K562 (cell line): ENCODE measurements around the gene DCAF4L1. TPM values are rescaled to one million over a fixed set of nuclear protein-coding genes. Genes with fewer than 3 reads are reported as not detected.

Source experiments
- ATAC-seq: fragments of 200-7000 bp; cut with Tn5 transposase; 3 replicates; pipeline ENCODE4 v1.9.1; 2020; ENCODE audit warnings: moderate library complexity
- BruUV-seq: library from RNA; stranded (reverse); fragments of 400-500 nt; replicated peaks from 2 replicates; lab custom pipeline; 2021; lab: Mats Ljungman, UMichigan
- CTCF ChIA-PET: fragments of 300-600 bp; formaldehyde crosslinking; extraction: SDS; loops from one replicate; lab custom pipeline; 2021; ENCODE audit warnings: low intra/inter-chr PET ratio; lab: Yijun Ruan, JAX
- POLR2A ChIA-PET: fragments of 300-600, 350-650 bp; sonication (Branson Sonifier 250); formaldehyde crosslinking; extraction: SDS; loops from one replicate; lab custom pipeline; 2021; ENCODE audit warnings: antibody characterized with exemption, inconsistent platforms; lab: Yijun Ruan, JAX
- DNase-seq, 4 experiments: peaks; one replicate each; pipeline versions ENCODE4 v3.0.0 to v3.0.0-alpha.2; 2011 to 2018; ENCODE audit warnings: low spot score in 3 of 4, mixed read lengths in 3 of 4; ENCODE audit errors: extremely low read depth in 1 of 4
- FAIRE-seq: peaks from 2 replicates; lab custom pipeline; 2011; peaks lifted over from hg19 to GRCh38; lab: Jason Lieb, UNC
- H2AFZ ChIP-seq: 2 replicates; pipeline ENCODE4 v1.6.0; 2011; ENCODE audit warnings: low read depth, low read length, control low read depth, inconsistent platforms
- H3K27ac ChIP-seq: fragments of 200-600 bp; 3 replicates; pipeline ENCODE4 v1.8.0; 2011; ENCODE audit warnings: low read depth, mild to moderate bottlenecking, control low read depth, inconsistent platforms, low read length, moderate library complexity, mixed read lengths; ENCODE audit errors: extremely low read depth
- H3K27me3 ChIP-seq, 2 experiments: fragments of 300-600 bp in 1 of 2; 2 replicates in 1 of 2; 3 replicates in 1 of 2; pipeline versions ENCODE4 v1.6.0 to v1.8.0; 2011; ENCODE audit warnings: inconsistent platforms in 2 of 2, low read length in 2 of 2, mild to moderate bottlenecking in 1 of 2, mixed read lengths in 1 of 2, moderate library complexity in 1 of 2; ENCODE audit not compliant: control insufficient read depth in 2 of 2, insufficient read depth in 2 of 2
- H3K36me3 ChIP-seq: fragments of 300-600 bp; 3 replicates; pipeline ENCODE4 v1.8.0; 2011; ENCODE audit warnings: mild to moderate bottlenecking, low read length, inconsistent platforms; ENCODE audit not compliant: control insufficient read depth, insufficient read depth
- H3K4me1 ChIP-seq, 2 experiments: fragments of 200-600 bp in 1 of 2; replicated peaks in 1 of 2; 2 replicates in 1 of 2; 3 replicates in 1 of 2; pipeline versions ENCODE4 v1.5.1 to v1.8.0; 2011; ENCODE audit warnings: inconsistent platforms in 2 of 2, low read length in 2 of 2, mild to moderate bottlenecking in 1 of 2, mixed read lengths in 1 of 2, moderate library complexity in 1 of 2; ENCODE audit not compliant: control insufficient read depth in 2 of 2, insufficient read depth in 2 of 2
- H3K4me2 ChIP-seq: 2 replicates; pipeline ENCODE4 v1.6.1; 2011; ENCODE audit warnings: low read length, control low read depth, inconsistent platforms, mixed read lengths; ENCODE audit not compliant: insufficient read depth
- H3K4me3 ChIP-seq: fragments of 200-600 bp; sonication (generic), shearing (Covaris generic); 2 replicates; pipeline ENCODE4 v1.5.1; 2016; ENCODE audit warnings: control low read depth, inconsistent platforms
- H3K79me2 ChIP-seq: fragments of 200-600 bp; 3 replicates; pipeline ENCODE4 v1.8.0; 2011; ENCODE audit warnings: low read length, inconsistent platforms; ENCODE audit not compliant: control insufficient read depth, insufficient read depth
- H3K9ac ChIP-seq, 2 experiments: 2 replicates each; pipeline versions ENCODE4 v1.6.0 to v1.6.1; 2011; ENCODE audit warnings: low read depth in 2 of 2, low read length in 2 of 2, control low read depth in 1 of 2, inconsistent platforms in 1 of 2, mild to moderate bottlenecking in 1 of 2, mixed read lengths in 1 of 2; ENCODE audit not compliant: insufficient read depth in 1 of 2
- H3K9me1 ChIP-seq: one replicate; pipeline ENCODE4 v1.6.0; 2011; ENCODE audit warnings: inconsistent platforms, mild to moderate bottlenecking, low read length, moderate library complexity; ENCODE audit not compliant: control insufficient read depth, insufficient read depth
- H3K9me3 ChIP-seq: replicated peaks from 2 replicates; pipeline ENCODE4 v1.5.1; 2011; ENCODE audit warnings: low read depth, low read length, inconsistent platforms; ENCODE audit not compliant: control insufficient read depth, insufficient read depth
- H4K20me1 ChIP-seq: replicated peaks from 2 replicates; pipeline ENCODE4 v1.6.1; 2011; ENCODE audit warnings: low read length, inconsistent platforms, mixed read lengths; ENCODE audit not compliant: control insufficient read depth, insufficient read depth
- ARID1B ChIP-seq: fragments of 450-650 bp; IDR thresholded peaks from 2 replicates; pipeline ENCODE4 v1.6.1; 2016; ENCODE audit warnings: antibody characterized with exemption, mild to moderate bottlenecking, inconsistent platforms
- EP400 ChIP-seq: fragments of 450-650 bp; IDR thresholded peaks from 2 replicates; pipeline ENCODE4 v1.6.1; 2017; ENCODE audit warnings: antibody characterized with exemption, mild to moderate bottlenecking, moderate library complexity
- FOXP1 ChIP-seq: sonication (generic); formaldehyde crosslinking; IDR thresholded peaks from 2 replicates; pipeline ENCODE4 v1.8.0; 2022; ENCODE audit warnings: mild to moderate bottlenecking, missing genetic modification reagents
- HDAC1 ChIP-seq, 2 experiments: fragments of 450-650 bp; IDR thresholded peaks; 2 replicates each; pipeline ENCODE4 v1.6.1; 2016 to 2017; ENCODE audit warnings: inconsistent platforms in 1 of 2, mild to moderate bottlenecking in 1 of 2, moderate library complexity in 1 of 2
- MCM5 ChIP-seq: fragments of 450-650 bp; IDR thresholded peaks from 2 replicates; pipeline ENCODE4 v1.6.1; 2016; ENCODE audit warnings: low read depth
- RB1 ChIP-seq: fragments of 450-650 bp; IDR thresholded peaks from 2 replicates; pipeline ENCODE4 v1.6.1; 2017; ENCODE audit warnings: low read depth, mild to moderate bottlenecking
- SREBF1 ChIP-seq: fragments of 150-350 bp; IDR thresholded peaks from 2 replicates; pipeline ENCODE4 v1.6.1; 2014; ENCODE audit warnings: antibody characterized with exemption, low read depth, low read length, borderline replicate concordance
- ZNF584 ChIP-seq: fragments of 200-800 bp; sonication (Bioruptor generic); IDR thresholded peaks from 2 replicates; pipeline ENCODE4 v1.6.1; 2016; ENCODE audit warnings: low read depth, mild to moderate bottlenecking, missing genetic modification characterization, missing compliant biosample characterization
- ZNF589 ChIP-seq: fragments of 200-800 bp; sonication (Bioruptor generic); IDR thresholded peaks from 2 replicates; pipeline ENCODE4 v1.6.1; 2016; ENCODE audit warnings: low read depth, missing genetic modification characterization, missing compliant biosample characterization
- WGBS: fragments of 100-300 bp; shearing (Covaris generic); methylation state at CpG from one replicate; pipeline ENCODE4 v1.1.6; 2016; ENCODE audit warnings: low coverage, mixed read lengths; ENCODE audit not compliant: insufficient coverage; ENCODE audit errors: missing lambda C conversion rate; 5-methylcytosine and 5-hydroxymethylcytosine counted together
- in situ Hi-C: fragments of 300-500 bp; cut with MboI; formaldehyde crosslinking; loops from 4 replicates; pipeline ENCODE4 v1.15.0; 2018; ENCODE audit warnings: inconsistent platforms, mixed read lengths
- intact Hi-C: fragments of 100-400 bp; cut with micrococcal nuclease; formaldehyde crosslinking; loops from 2 replicates; pipeline ENCODE4 v1.14.2; 2022
- polyA plus RNA-seq, 8 experiments: library from polyadenylated mRNA; depleted of rRNA in 4 of 8; stranded (reverse) in 5 of 8; unstranded in 3 of 8; fragments of >200 nt; fragmentation: Nextera tagmentation in 2 of 8; fragmentation: Illumina TruSeq in 1 of 8; extraction: Ambion mirVana in 2 of 8; extraction: Trizol in 1 of 8; gene quantifications; 2 replicates each; pipeline versions ENCODE4 v1.2.1 to v1.2.3, GENCODE V29; 2011 to 2014; ENCODE audit warnings: inconsistent platforms in 1 of 8, missing spikeins in 1 of 8
- total RNA-seq, 7 experiments: library from RNA; depleted of rRNA in 6 of 7; stranded (reverse); fragments of >200 nt in 6 of 7; fragmentation: Illumina TruSeq in 2 of 7; extraction: Trizol in 2 of 7; gene quantifications; 2 replicates each; pipeline versions ENCODE4 v1.2.1 to v1.2.3, GENCODE V29; 2011 to 2021; ENCODE audit warnings: low replicate concordance in 1 of 7
- TF ChIP-seq, protein P1 (sequence below): fragments of 450-650 bp; IDR thresholded peaks from 2 replicates; pipeline ENCODE4 v1.6.1; 2017; ENCODE audit warnings: mild to moderate bottlenecking, moderate library complexity
- TF ChIP-seq, protein P2 (sequence below), 2 experiments: fragments of 250-450 bp in 1 of 2; fragments of 450-650 bp in 1 of 2; sonication (Bioruptor Pico) in 1 of 2; IDR thresholded peaks; 2 replicates each; pipeline versions ENCODE4 v1.6.1 to v1.8.0; 2016 to 2021; ENCODE audit warnings: mild to moderate bottlenecking in 2 of 2, moderate library complexity in 2 of 2, missing compliant biosample characterization in 1 of 2, missing genetic modification characterization in 1 of 2
- TF ChIP-seq, protein P3 (sequence below): fragments of 250-450 bp; sonication (Bioruptor Pico); IDR thresholded peaks from 2 replicates; pipeline ENCODE4 v1.5.0; 2022; ENCODE audit warnings: mild to moderate bottlenecking
- TF ChIP-seq, protein P4 (sequence below): sonication (generic); formaldehyde crosslinking; IDR thresholded peaks from 2 replicates; pipeline ENCODE4 v1.8.1; 2022; ENCODE audit warnings: missing genetic modification reagents
- TF ChIP-seq, protein P5 (sequence below), 2 experiments: fragments of 450-650 bp in 1 of 2; sonication (generic) in 1 of 2; formaldehyde crosslinking in 1 of 2; IDR thresholded peaks in 1 of 2; conservative IDR thresholded peaks in 1 of 2; 2 replicates each; pipeline versions ENCODE4 v1.6.1 to v1.8.1; 2016 to 2023; ENCODE audit warnings: mild to moderate bottlenecking in 2 of 2, moderate library complexity in 2 of 2, inconsistent platforms in 1 of 2, missing genetic modification reagents in 1 of 2

Gene DCAF4L1
- total and polyA plus RNA-seq, 9 of the 15 experiments (the other 6 are each of a cell fraction or from before 2014, with no cell fraction given) = 0.17 to 0.64 (median 0.36) TPM

DNA sequence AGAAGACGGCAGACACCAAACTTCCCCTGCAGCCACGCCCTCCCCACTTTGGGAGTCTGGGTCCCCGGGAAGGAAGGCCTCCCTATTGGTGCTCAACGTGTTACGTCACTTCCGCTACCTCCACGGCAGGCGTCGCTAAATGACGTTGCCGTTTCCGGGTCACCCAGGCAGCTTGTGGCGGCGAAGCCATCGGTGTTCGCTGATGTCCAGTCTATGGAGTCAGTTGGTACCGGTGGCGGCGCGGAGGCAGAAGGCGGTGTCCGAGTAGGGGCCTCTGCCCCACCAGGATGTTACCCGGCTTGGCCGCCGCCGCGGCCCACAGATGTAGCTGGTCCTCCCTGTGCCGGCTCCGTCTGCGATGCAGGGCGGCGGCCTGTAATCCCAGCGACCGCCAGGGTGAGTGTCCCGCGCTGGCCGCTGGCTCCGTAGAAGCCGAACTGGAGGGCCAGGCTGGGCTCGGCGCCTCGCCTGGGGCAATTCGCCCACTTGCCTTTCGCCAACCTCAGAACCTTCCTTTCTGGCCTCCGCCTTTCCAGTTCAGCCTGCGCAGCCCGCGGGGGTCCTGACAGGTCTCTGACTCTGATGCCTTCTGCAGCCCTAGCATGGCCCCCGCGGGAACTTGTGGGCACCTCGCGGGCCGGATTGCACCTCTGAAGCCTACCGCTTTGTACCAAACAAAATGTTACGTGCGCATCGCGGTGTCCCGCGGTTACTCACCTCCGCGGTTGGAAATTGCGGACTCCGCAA is 9.0 kb downstream of the DCAF4L1 start, which contains the start of gene SLC30A9:
Gene SLC30A9 (plus strand): TSS at position 166 of the 747 bp plus-strand sequence. CDS start 122 bp downstream, at position 288.
- ChIA-PET POLR2A (interaction anchor here (0.7 to 2.3 kb wide), 4 partner anchors 12 to 1555 kb away, joined by 3 to 5 read pairs (median 4); no protein-coding TSS in a partner anchor), CTCF (no interaction called here)
- H3K27me3 ChIP-seq = no peaks in the 10 kb centered on the region
- peaks cover 47% of the 10 kb centered on the region for H3K79me2 ChIP-seq
- H3K9ac ChIP-seq = peak within 1 kb of the TSS; percentile 89 to 99
- peaks cover 2% of the 10 kb centered on the region; the same call in 1 of the 3 replicates for H3K36me3 ChIP-seq
- ATAC-seq (peak; percentile 92), FAIRE-seq (peak; percentile 99), DNase-seq (peak; percentile 94 to 98 (median 96))
- in situ Hi-C loops = no loop called here
- H3K4me1 ChIP-seq = peaks cover 8 to 9% of the 10 kb centered on the region in 2 experiments; a peak in 4 of 5 replicates
- H3K27ac ChIP-seq = peak within 1 kb of the TSS; percentile 87
- H2AFZ ChIP-seq = peak within 1 kb of the TSS; percentile 97
- peaks cover 6% of the 10 kb centered on the region; the same call in 1 of the 2 replicates for H4K20me1 ChIP-seq
- peak within 1 kb of the TSS; percentile 95 for H3K4me2 ChIP-seq
- H3K9me1 ChIP-seq = no peaks in the 10 kb centered on the region
- peak within 1 kb of the TSS; percentile 92 for H3K4me3 ChIP-seq
- TSS peak; percentile 71 for BruUV-seq
- H3K9me3 ChIP-seq = no peaks in the 10 kb centered on the region
- 1% methylated on average over 55 of the region's 64 CpGs for WGBS
- intact Hi-C loops = loop anchor here (5.0 kb wide), 1 partner anchor 53 kb away; the partner anchor contains the start of gene TMEM33
- TF ChIP-seq, protein P1, sequence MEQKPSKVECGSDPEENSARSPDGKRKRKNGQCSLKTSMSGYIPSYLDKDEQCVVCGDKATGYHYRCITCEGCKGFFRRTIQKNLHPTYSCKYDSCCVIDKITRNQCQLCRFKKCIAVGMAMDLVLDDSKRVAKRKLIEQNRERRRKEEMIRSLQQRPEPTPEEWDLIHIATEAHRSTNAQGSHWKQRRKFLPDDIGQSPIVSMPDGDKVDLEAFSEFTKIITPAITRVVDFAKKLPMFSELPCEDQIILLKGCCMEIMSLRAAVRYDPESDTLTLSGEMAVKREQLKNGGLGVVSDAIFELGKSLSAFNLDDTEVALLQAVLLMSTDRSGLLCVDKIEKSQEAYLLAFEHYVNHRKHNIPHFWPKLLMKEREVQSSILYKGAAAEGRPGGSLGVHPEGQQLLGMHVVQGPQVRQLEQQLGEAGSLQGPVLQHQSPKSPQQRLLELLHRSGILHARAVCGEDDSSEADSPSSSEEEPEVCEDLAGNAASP = no peak
- TF ChIP-seq, protein P2, sequence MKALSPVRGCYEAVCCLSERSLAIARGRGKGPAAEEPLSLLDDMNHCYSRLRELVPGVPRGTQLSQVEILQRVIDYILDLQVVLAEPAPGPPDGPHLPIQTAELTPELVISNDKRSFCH (CRISPR knock-in tag; IDR thresholded peaks at IDR 0.05) = no peak
- TF ChIP-seq, protein P2 (tag; IDR thresholded peaks at IDR 0.05) = no peak
- peak; percentile 76; the same call in 1 of the 2 replicates for TF ChIP-seq RB1
- TF ChIP-seq, protein P3, sequence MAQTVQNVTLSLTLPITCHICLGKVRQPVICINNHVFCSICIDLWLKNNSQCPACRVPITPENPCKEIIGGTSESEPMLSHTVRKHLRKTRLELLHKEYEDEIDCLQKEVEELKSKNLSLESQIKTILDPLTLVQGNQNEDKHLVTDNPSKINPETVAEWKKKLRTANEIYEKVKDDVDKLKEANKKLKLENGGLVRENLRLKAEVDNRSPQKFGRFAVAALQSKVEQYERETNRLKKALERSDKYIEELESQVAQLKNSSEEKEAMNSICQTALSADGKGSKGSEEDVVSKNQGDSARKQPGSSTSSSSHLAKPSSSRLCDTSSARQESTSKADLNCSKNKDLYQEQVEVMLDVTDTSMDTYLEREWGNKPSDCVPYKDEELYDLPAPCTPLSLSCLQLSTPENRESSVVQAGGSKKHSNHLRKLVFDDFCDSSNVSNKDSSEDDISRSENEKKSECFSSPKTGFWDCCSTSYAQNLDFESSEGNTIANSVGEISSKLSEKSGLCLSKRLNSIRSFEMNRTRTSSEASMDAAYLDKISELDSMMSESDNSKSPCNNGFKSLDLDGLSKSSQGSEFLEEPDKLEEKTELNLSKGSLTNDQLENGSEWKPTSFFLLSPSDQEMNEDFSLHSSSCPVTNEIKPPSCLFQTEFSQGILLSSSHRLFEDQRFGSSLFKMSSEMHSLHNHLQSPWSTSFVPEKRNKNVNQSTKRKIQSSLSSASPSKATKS (CRISPR knock-in tag) = no peak
- TF ChIP-seq MCM5 = no peak
- no peak for TF ChIP-seq ZNF584 (CRISPR knock-in tag)
- TF ChIP-seq ZNF589 (CRISPR knock-in tag) = no peak
- TF ChIP-seq, protein P4, sequence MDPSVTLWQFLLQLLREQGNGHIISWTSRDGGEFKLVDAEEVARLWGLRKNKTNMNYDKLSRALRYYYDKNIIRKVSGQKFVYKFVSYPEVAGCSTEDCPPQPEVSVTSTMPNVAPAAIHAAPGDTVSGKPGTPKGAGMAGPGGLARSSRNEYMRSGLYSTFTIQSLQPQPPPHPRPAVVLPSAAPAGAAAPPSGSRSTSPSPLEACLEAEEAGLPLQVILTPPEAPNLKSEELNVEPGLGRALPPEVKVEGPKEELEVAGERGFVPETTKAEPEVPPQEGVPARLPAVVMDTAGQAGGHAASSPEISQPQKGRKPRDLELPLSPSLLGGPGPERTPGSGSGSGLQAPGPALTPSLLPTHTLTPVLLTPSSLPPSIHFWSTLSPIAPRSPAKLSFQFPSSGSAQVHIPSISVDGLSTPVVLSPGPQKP (CRISPR knock-in tag) = no peak
- peak in 1 of 2 experiments; percentile 78; a peak in 2 of 4 replicates for TF ChIP-seq HDAC1 (IDR thresholded peaks at IDR 0.05)
- TF ChIP-seq ARID1B = no peak
- no peak for TF ChIP-seq FOXP1 (CRISPR knock-in tag)
- TF ChIP-seq EP400 = peak; percentile 85
- TF ChIP-seq SREBF1 = no peak
- TF ChIP-seq, protein P5, sequence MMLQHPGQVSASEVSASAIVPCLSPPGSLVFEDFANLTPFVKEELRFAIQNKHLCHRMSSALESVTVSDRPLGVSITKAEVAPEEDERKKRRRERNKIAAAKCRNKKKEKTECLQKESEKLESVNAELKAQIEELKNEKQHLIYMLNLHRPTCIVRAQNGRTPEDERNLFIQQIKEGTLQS (IDR thresholded peaks at IDR 0.05) = peak; percentile 94
- TF ChIP-seq, protein P5 (CRISPR knock-in tag; conservative IDR thresholded peaks at IDR 0.05) = no peak
